Gastroesophageal sphincter (tissue), 3 donors: ENCODE measurements around the gene KLHL5.

ENCODE experiments used
- POLR2A ChIP-seq, 2 donors: fragments of 450-650 bp; IDR thresholded peaks; one replicate each; pipeline ENCODE4 v1.6.1; 2017; ENCODE audit warnings: antibody characterized with exemption in 2 of 2, mild to moderate bottlenecking in 2 of 2, moderate library complexity in 1 of 2
- TF ChIP-seq, protein P1 (sequence below), 4 experiments: fragments of 200-600 bp in 2 of 4; fragments of 450-650 bp in 2 of 4; sonication (generic) in 1 of 4; IDR thresholded peaks; one replicate each; pipeline ENCODE4 v1.5.1; 2017 to 2019; ENCODE audit warnings: antibody characterized with exemption in 4 of 4, mild to moderate bottlenecking in 2 of 4, moderate library complexity in 2 of 4

GRCh38 chr4:39043058-39043860 lies 18.8 kb upstream of the KLHL5 start:
- TF ChIP-seq POLR2A (IDR thresholded peaks at IDR 0.05): no peak
- TF ChIP-seq, protein P1, sequence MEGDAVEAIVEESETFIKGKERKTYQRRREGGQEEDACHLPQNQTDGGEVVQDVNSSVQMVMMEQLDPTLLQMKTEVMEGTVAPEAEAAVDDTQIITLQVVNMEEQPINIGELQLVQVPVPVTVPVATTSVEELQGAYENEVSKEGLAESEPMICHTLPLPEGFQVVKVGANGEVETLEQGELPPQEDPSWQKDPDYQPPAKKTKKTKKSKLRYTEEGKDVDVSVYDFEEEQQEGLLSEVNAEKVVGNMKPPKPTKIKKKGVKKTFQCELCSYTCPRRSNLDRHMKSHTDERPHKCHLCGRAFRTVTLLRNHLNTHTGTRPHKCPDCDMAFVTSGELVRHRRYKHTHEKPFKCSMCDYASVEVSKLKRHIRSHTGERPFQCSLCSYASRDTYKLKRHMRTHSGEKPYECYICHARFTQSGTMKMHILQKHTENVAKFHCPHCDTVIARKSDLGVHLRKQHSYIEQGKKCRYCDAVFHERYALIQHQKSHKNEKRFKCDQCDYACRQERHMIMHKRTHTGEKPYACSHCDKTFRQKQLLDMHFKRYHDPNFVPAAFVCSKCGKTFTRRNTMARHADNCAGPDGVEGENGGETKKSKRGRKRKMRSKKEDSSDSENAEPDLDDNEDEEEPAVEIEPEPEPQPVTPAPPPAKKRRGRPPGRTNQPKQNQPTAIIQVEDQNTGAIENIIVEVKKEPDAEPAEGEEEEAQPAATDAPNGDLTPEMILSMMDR (IDR thresholded peaks at IDR 0.05): no peak
